GM10248 (cell line): Measurements from ENCODE around the gene GALNTL6.
"Not testable (repeated sequence)": the region's sequence is repeated elsewhere in the genome, so short reads cannot be mapped to it uniquely, and the experiment has no call there.

Experiments used
- CTCF ChIA-PET: fragments of 300-600 bp; sonication (Branson Sonifier 250); formaldehyde crosslinking; extraction: SDS; loops from one replicate; lab custom pipeline; 2021; ENCODE audit warnings: antibody characterized with exemption; lab: Yijun Ruan, JAX
- POLR2A ChIA-PET: fragments of 350-650 bp; sonication (Branson Sonifier 250); formaldehyde crosslinking; extraction: SDS; loops from one replicate; lab custom pipeline; 2020; ENCODE audit warnings: antibody characterized with exemption; lab: Yijun Ruan, JAX
- DNase-seq: peaks from one replicate; pipeline ENCODE4 v3.0.0; 2012; ENCODE audit errors: extremely low spot score
- TF ChIP-seq, protein P1 (sequence below): IDR thresholded peaks from 2 replicates; pipeline ENCODE4 v1.5.1; 2012; ENCODE audit warnings: mild to moderate bottlenecking, low read depth; ENCODE audit errors: extremely low read depth, missing control alignments, control extremely low read depth

Gene GALNTL6

DNA sequence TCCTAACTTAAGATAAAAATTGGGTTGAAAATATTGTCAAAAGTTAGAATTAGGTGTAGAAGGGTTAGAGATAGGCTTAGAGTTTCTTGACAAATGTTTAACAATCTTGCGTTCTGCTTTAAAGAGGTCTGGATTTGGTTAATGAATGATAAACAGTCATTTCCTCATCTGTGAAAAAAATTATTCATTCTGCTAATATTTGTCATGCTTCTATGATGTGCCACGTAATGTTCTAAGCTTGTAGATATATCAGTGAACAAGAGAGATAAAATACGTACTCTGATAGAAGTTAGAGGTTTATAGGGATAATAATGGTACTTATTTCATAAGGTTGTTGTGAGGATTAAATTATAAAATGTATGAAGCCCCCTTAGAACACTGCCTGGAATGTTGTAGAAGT lies 912.4 kb downstream of the GALNTL6 start:
- ChIA-PET CTCF (no interaction called here), POLR2A (no interaction called here)
- TF ChIP-seq, protein P1, sequence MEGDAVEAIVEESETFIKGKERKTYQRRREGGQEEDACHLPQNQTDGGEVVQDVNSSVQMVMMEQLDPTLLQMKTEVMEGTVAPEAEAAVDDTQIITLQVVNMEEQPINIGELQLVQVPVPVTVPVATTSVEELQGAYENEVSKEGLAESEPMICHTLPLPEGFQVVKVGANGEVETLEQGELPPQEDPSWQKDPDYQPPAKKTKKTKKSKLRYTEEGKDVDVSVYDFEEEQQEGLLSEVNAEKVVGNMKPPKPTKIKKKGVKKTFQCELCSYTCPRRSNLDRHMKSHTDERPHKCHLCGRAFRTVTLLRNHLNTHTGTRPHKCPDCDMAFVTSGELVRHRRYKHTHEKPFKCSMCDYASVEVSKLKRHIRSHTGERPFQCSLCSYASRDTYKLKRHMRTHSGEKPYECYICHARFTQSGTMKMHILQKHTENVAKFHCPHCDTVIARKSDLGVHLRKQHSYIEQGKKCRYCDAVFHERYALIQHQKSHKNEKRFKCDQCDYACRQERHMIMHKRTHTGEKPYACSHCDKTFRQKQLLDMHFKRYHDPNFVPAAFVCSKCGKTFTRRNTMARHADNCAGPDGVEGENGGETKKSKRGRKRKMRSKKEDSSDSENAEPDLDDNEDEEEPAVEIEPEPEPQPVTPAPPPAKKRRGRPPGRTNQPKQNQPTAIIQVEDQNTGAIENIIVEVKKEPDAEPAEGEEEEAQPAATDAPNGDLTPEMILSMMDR, result no peak
- no peak for DNase-seq

- TF ChIP-seq, protein P1, result no peak
- no peak for DNase-seq
- ChIA-PET POLR2A (no interaction called here), CTCF (no interaction called here)
These were observed 912.8 kb downstream of the GALNTL6 start for GRCh38 chr4:172726001-172726423.

GRCh38 chr4:172727631-172728030 lies 914.4 kb downstream of the GALNTL6 start:
- TF ChIP-seq, protein P1, result no peak
- POLR2A ChIA-PET, result no interaction called here
- CTCF ChIA-PET, result no interaction called here
- DNase-seq, result no peak

DNA sequence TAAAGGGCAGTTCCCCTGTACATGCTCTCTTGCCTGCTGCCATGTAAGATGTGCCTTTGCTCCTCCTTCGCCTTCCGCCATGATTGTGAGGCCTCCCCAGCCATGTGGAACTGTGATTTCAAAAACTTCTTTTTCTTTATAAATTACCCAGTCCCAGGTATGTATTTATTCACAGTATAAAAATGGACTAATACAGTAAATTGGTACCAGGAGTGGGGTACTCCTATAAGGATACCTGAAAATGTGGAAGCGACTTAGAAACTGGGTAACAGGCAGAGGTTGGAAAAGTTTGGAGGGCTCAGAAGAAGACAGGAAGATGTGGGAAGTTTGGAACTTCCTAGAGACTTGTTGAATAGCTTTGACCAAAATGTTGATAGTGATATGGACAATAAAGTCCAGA lies 920.4 kb downstream of the GALNTL6 start:
- POLR2A ChIA-PET, CTCF ChIA-PET, DNase-seq: not testable (repeated sequence)

- ChIA-PET CTCF (no interaction called here), POLR2A (no interaction called here)
- TF ChIP-seq, protein P1, result no peak
- no peak for DNase-seq
These were observed 921.4 kb downstream of the GALNTL6 start for GRCh38 chr4:172734555-172734954.

DNA sequence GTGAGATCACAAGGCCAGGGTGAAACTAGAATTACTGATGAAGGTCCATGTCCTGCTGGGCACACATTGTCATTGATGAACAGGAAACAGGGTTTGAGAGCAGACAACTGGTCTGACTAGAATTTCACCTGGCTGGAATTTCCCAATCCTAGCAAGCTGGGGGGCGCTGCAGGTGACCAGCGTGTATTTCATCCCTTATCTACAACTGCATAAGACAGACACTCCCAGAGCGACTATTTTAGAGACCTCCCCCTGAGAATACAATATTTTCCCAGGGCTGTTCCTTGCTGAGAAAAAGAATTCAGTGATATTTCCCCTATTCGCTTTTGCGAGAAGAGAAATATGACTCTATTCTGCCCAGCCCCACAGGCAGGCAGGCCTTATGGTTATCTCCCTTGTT lies 922.8 kb downstream of the GALNTL6 start:
- TF ChIP-seq, protein P1, result no peak
- no peak for DNase-seq
- ChIA-PET POLR2A (no interaction called here), CTCF (no interaction called here)

- POLR2A ChIA-PET, result no interaction called here
- CTCF ChIA-PET, result no interaction called here
- TF ChIP-seq, protein P1, result no peak
- DNase-seq, result no peak
These were observed 927.2 kb downstream of the GALNTL6 start for GRCh38 chr4:172740434-172740833.
